Measurements from ENCODE around the gene ZBED6.

DNA sequence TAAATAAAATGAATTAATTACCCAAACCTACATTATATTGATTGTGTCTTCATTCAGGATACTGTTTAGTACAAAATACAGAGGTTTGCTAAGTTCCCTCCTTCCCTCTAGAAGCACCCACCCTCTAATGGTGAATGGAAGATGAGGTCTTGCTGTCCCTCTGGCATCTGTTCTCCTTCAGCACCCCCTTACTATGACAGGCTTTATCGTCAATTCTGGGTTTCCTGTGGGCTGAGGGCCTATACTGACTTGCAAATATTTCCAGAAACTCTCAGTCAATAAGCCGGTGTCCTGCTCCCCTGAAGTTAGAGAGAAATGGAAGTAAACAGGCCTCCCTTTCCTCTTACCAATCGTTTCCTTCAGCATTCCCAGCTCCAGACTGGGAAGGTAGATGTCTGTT lies 17.3 kb upstream of the ZBED6 start:
- TF ChIP-seq, protein P1, sequence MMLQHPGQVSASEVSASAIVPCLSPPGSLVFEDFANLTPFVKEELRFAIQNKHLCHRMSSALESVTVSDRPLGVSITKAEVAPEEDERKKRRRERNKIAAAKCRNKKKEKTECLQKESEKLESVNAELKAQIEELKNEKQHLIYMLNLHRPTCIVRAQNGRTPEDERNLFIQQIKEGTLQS (IDR thresholded peaks at IDR 0.05), result no peak
- TF ChIP-seq, protein P2, sequence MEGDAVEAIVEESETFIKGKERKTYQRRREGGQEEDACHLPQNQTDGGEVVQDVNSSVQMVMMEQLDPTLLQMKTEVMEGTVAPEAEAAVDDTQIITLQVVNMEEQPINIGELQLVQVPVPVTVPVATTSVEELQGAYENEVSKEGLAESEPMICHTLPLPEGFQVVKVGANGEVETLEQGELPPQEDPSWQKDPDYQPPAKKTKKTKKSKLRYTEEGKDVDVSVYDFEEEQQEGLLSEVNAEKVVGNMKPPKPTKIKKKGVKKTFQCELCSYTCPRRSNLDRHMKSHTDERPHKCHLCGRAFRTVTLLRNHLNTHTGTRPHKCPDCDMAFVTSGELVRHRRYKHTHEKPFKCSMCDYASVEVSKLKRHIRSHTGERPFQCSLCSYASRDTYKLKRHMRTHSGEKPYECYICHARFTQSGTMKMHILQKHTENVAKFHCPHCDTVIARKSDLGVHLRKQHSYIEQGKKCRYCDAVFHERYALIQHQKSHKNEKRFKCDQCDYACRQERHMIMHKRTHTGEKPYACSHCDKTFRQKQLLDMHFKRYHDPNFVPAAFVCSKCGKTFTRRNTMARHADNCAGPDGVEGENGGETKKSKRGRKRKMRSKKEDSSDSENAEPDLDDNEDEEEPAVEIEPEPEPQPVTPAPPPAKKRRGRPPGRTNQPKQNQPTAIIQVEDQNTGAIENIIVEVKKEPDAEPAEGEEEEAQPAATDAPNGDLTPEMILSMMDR (IDR thresholded peaks at IDR 0.05; ENCODE audit: low read depth, low read length, missing input control), result no peak
- TF ChIP-seq SP1 (IDR thresholded peaks at IDR 0.05) (no peak), GABPA (IDR thresholded peaks at IDR 0.05 in 1 of 2, conservative IDR thresholded peaks at IDR 0.05 in 1 of 2) (no peak)
- TF ChIP-seq, protein P3, sequence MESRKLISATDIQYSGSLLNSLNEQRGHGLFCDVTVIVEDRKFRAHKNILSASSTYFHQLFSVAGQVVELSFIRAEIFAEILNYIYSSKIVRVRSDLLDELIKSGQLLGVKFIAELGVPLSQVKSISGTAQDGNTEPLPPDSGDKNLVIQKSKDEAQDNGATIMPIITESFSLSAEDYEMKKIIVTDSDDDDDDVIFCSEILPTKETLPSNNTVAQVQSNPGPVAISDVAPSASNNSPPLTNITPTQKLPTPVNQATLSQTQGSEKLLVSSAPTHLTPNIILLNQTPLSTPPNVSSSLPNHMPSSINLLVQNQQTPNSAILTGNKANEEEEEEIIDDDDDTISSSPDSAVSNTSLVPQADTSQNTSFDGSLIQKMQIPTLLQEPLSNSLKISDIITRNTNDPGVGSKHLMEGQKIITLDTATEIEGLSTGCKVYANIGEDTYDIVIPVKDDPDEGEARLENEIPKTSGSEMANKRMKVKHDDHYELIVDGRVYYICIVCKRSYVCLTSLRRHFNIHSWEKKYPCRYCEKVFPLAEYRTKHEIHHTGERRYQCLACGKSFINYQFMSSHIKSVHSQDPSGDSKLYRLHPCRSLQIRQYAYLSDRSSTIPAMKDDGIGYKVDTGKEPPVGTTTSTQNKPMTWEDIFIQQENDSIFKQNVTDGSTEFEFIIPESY (IDR thresholded peaks at IDR 0.05), result no peak
- TF ChIP-seq, protein P4, sequence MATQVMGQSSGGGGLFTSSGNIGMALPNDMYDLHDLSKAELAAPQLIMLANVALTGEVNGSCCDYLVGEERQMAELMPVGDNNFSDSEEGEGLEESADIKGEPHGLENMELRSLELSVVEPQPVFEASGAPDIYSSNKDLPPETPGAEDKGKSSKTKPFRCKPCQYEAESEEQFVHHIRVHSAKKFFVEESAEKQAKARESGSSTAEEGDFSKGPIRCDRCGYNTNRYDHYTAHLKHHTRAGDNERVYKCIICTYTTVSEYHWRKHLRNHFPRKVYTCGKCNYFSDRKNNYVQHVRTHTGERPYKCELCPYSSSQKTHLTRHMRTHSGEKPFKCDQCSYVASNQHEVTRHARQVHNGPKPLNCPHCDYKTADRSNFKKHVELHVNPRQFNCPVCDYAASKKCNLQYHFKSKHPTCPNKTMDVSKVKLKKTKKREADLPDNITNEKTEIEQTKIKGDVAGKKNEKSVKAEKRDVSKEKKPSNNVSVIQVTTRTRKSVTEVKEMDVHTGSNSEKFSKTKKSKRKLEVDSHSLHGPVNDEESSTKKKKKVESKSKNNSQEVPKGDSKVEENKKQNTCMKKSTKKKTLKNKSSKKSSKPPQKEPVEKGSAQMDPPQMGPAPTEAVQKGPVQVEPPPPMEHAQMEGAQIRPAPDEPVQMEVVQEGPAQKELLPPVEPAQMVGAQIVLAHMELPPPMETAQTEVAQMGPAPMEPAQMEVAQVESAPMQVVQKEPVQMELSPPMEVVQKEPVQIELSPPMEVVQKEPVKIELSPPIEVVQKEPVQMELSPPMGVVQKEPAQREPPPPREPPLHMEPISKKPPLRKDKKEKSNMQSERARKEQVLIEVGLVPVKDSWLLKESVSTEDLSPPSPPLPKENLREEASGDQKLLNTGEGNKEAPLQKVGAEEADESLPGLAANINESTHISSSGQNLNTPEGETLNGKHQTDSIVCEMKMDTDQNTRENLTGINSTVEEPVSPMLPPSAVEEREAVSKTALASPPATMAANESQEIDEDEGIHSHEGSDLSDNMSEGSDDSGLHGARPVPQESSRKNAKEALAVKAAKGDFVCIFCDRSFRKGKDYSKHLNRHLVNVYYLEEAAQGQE (IDR thresholded peaks at IDR 0.05), result no peak
